ENCODE data around the gene PIK3CA. TPM values are rescaled to one million over a fixed set of nuclear protein-coding genes. Genes with fewer than 3 reads are reported as not detected.

The PIK3CA gene
- total RNA-seq, 6 experiments from 2014 or later: 6.5 to 13.1 (median 11.2) TPM

GRCh38 chr3:179281825-179282224 lies 133.7 kb downstream of the PIK3CA start:
- 78% methylated on average over 3 of the region's 3 CpGs for WGBS (ENCODE audit: insufficient coverage, low coverage, low lambda C conversion rate, missing lambda C conversion rate)

GRCh38 chr3:179286331-179286730 lies 138.2 kb downstream of the PIK3CA start:
- Histone ChIP-seq H3K36me3 (no peaks in the 10 kb centered on the region), H3K27me3 (no peaks in the 10 kb centered on the region), H3K4me1 (no peaks in the 10 kb centered on the region), H3K9me3 (no peaks in the 10 kb centered on the region), H3K4me3 (no peak overlapping the region), H3K27ac (no peak overlapping the region)
- no peak for TF ChIP-seq POLR2A (IDR thresholded peaks at IDR 0.05)
- TF ChIP-seq CTCF (IDR thresholded peaks at IDR 0.05): no peak
- intact Hi-C loops (cut with DNase I): no loop called here
- ATAC-seq (no peak), DNase-seq (no peak)
- 73% methylated on average over 6 of the region's 6 CpGs for WGBS (ENCODE audit: insufficient coverage, low coverage, low lambda C conversion rate, missing lambda C conversion rate)

More at GRCh38 chr3:179281825-179282224, 133.7 kb downstream of the PIK3CA start:
- Histone ChIP-seq H3K27me3 (no peaks in the 10 kb centered on the region), H3K27ac (no peak overlapping the region), H3K4me3 (no peak overlapping the region), H3K36me3 (no peaks in the 10 kb centered on the region), H3K4me1 (no peaks in the 10 kb centered on the region), H3K9me3 (no peaks in the 10 kb centered on the region)
- DNase-seq (no peak), ATAC-seq (no peak)
- intact Hi-C loops (cut with DNase I): no loop called here
- TF ChIP-seq CTCF (IDR thresholded peaks at IDR 0.05) (no peak), POLR2A (IDR thresholded peaks at IDR 0.05) (no peak)

- Histone ChIP-seq H3K9me3 (no peaks in the 10 kb centered on the region), H3K27me3 (no peaks in the 10 kb centered on the region), H3K4me3 (no peak overlapping the region), H3K27ac (no peak overlapping the region), H3K4me1 (no peaks in the 10 kb centered on the region), H3K36me3 (no peaks in the 10 kb centered on the region)
- no peak for DNase-seq
- intact Hi-C loops (cut with DNase I): no loop called here
- no peak for TF ChIP-seq POLR2A (IDR thresholded peaks at IDR 0.05)
- TF ChIP-seq CTCF (IDR thresholded peaks at IDR 0.05): no peak
- no peak for ATAC-seq
- WGBS (ENCODE audit: insufficient coverage, low coverage, low lambda C conversion rate, missing lambda C conversion rate): 57% methylated on average over 4 of the region's 4 CpGs
Observed at GRCh38 chr3:179288845-179289244, 140.7 kb downstream of the PIK3CA start.

- no peaks in the 10 kb centered on the region for H3K9me3 ChIP-seq
- no peak overlapping the region for H3K27ac ChIP-seq
- no peak overlapping the region for H3K4me3 ChIP-seq
- no peaks in the 10 kb centered on the region for H3K27me3 ChIP-seq
- ATAC-seq (no peak), DNase-seq (no peak)
- no peaks in the 10 kb centered on the region for H3K36me3 ChIP-seq
- intact Hi-C loops (cut with DNase I): no loop called here
- no peaks in the 10 kb centered on the region for H3K4me1 ChIP-seq
- 35% methylated on average over 3 of the region's 3 CpGs for WGBS (ENCODE audit: insufficient coverage, low coverage, low lambda C conversion rate, missing lambda C conversion rate)
- TF ChIP-seq CTCF (IDR thresholded peaks at IDR 0.05): no peak
Observed at GRCh38 chr3:179289295-179289694, 141.1 kb downstream of the PIK3CA start.

Small RNA genes within 50 kb of the gene (small RNA-seq; reads per million reads assigned to genes)
- 0 reads per million in 2 experiments for gene RF00402

Other genes with a start within 250 kb of the PIK3CA start
- 10 to 100 TPM in 3 of 6 experiments, 1 to 10 TPM in 3; 5.5 to 19.6 (median 10.8) TPM for gene ZMAT3, start 76.5 kb upstream of the PIK3CA start, total RNA-seq
- 1 to 10 TPM; 1.4 to 2.3 (median 1.7) TPM for gene KCNMB3, start 102.8 kb downstream of the PIK3CA start, total RNA-seq
- gene ZNF639, start 174.7 kb downstream of the PIK3CA start, total RNA-seq: 10 to 100 TPM; 12.0 to 20.7 (median 14.7) TPM
- gene MFN1, start 199.4 kb downstream of the PIK3CA start, total RNA-seq: 10 to 100 TPM; 12.2 to 24.6 (median 20.3) TPM